Activated naive CD4-positive, alpha-beta T cell treated with anti-CD3 and anti-CD28 coated beads, Interleukin-2, amount 50 U/mL, for 72 hours (primary cell): ENCODE results near the gene RPL10A. TPM values are rescaled to one million over a fixed set of nuclear protein-coding genes. Genes with fewer than 3 reads are reported as not detected.

ENCODE experiments used
- ATAC-seq, 2 donors: fragments of 150-1000 bp; cut with Tn5 transposase; 2 replicates each; pipeline ENCODE4 v1.10.0; 2021; ENCODE audit warnings: mild to moderate bottlenecking in 2 of 2, moderate library complexity in 2 of 2
- DNase-seq, 2 donors: peaks; one replicate each; pipeline ENCODE4 v3.0.0; 2021 to 2022; ENCODE audit warnings: low spot score in 2 of 2
- H3K27ac Mint-ChIP-seq, 2 donors: one replicate each; pipeline ENCODE4 v1.8.0; 2022; ENCODE audit warnings: mild to moderate bottlenecking in 2 of 2, mixed read lengths in 2 of 2
- H3K36me3 Mint-ChIP-seq, 2 donors: one replicate each; pipeline ENCODE4 v1.8.0; 2022; ENCODE audit warnings: mixed read lengths in 2 of 2
- H3K9me3 Mint-ChIP-seq, 2 donors: one replicate each; pipeline ENCODE4 v1.8.0; 2022; ENCODE audit warnings: mixed read lengths in 2 of 2
- total RNA-seq, 2 donors: library from RNA; stranded (reverse); gene quantifications; one replicate each; pipeline ENCODE4 v1.2.3, GENCODE V29; 2022

RPL10A gene
- total RNA-seq, 2 donors from 2014 or later, result 1,700 to 2,159 TPM

GRCh38 chr6:35483062-35483461 lies 14.9 kb downstream of the RPL10A start:
- ATAC-seq, result no peak
- DNase-seq, result no peak
- no peaks in the 10 kb centered on the region for H3K9me3 Mint-ChIP-seq
- no peaks in the 10 kb centered on the region for H3K36me3 Mint-ChIP-seq
- no peak overlapping the region for H3K27ac Mint-ChIP-seq

DNA sequence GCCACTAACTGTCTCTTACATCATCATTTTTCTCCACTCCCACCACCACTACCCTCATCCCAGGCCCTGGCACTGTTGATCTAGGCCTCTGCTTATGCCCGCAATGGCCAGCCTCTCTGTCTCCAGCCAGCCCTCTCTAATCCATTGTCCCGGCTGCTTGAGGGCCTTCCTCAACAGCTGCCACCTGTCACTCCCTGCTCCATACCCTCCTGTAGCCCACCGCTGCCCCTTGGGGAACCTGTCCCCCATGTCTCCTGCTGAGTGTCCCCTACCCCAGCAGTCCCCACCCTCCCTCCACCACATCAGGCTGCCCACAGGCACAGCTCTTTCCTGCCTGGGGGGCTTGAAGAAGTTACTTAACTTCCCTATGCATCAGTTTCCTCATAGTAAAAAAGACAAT lies 15.3 kb downstream of the RPL10A start:
- Mint-ChIP-seq H3K36me3 (no peaks in the 10 kb centered on the region), H3K27ac (no peak overlapping the region), H3K9me3 (no peaks in the 10 kb centered on the region)
- DNase-seq (no peak), ATAC-seq (no peak)

DNA sequence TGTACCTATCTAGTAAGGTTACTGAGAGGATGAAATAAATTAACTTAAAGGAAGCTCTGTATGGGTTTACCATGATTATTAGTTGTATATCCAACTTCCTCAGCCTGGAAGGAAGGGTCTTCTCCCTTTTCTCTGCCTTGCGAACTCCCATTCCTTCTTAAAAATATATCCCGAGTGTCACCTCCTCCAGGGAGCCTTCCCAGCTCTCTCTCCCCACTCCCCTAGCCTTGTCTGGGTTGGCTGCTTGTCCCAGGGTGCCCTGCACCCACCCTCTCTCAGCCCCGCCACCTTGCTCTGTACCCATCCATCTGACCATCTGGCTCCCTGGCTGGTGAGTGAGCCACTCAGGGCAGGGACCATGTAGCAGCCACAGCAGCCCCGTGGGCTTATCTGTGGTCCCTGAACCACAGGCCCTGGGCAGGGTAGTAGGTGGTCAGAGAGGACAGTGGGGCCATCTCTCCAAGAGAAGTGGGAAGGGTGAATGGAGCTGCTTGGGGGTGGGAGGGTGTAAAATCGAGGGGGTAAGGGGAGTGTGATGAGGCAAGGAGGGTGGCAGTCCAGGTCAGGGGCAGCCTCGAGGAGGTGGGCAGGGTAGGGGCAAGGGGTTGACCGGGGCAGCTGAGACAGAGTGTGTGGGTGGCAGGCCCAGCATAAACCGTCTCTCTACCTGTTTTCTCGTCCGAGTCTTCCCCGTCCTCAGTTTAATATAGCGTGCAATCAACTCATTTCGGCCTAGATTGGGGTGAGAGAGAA lies 15.9 kb downstream of the RPL10A start:
- ATAC-seq (no peak), DNase-seq (no peak)
- H3K36me3 Mint-ChIP-seq, result no peaks in the 10 kb centered on the region
- H3K9me3 Mint-ChIP-seq, result no peaks in the 10 kb centered on the region
- H3K27ac Mint-ChIP-seq, result no peak overlapping the region

GRCh38 chr6:35484921-35485392 lies 16.8 kb downstream of the RPL10A start:
- DNase-seq, result no peak
- Mint-ChIP-seq H3K36me3 (no peaks in the 10 kb centered on the region), H3K27ac (no peak overlapping the region), H3K9me3 (no peaks in the 10 kb centered on the region)
- no peak for ATAC-seq

- Mint-ChIP-seq H3K36me3 (no peaks in the 10 kb centered on the region), H3K9me3 (no peaks in the 10 kb centered on the region), H3K27ac (no peak overlapping the region)
- DNase-seq, result no peak
- ATAC-seq, result no peak
Observed at GRCh38 chr6:35485402-35485877, 17.2 kb downstream of the RPL10A start.

- Mint-ChIP-seq H3K9me3 (no peaks in the 10 kb centered on the region), H3K36me3 (no peaks in the 10 kb centered on the region), H3K27ac (no peak overlapping the region)
- no peak for DNase-seq
- ATAC-seq, result no peak
Observed at GRCh38 chr6:35486005-35486925, 18.1 kb downstream of the RPL10A start.

- ATAC-seq, result no peak
- H3K27ac Mint-ChIP-seq, result no peak overlapping the region
Observed at GRCh38 chr6:35487658-35488516, 19.7 kb downstream of the RPL10A start.

GRCh38 chr6:35488517-35488862 lies 20.3 kb downstream of the RPL10A start:
- Mint-ChIP-seq H3K36me3 (no peaks in the 10 kb centered on the region), H3K9me3 (no peaks in the 10 kb centered on the region), H3K27ac (no peak overlapping the region)
- DNase-seq, result no peak
- no peak for ATAC-seq

More at GRCh38 chr6:35487658-35488516, 19.7 kb downstream of the RPL10A start:
- Mint-ChIP-seq H3K9me3 (no peaks in the 10 kb centered on the region), H3K36me3 (no peaks in the 10 kb centered on the region)
- no peak for DNase-seq

DNA sequence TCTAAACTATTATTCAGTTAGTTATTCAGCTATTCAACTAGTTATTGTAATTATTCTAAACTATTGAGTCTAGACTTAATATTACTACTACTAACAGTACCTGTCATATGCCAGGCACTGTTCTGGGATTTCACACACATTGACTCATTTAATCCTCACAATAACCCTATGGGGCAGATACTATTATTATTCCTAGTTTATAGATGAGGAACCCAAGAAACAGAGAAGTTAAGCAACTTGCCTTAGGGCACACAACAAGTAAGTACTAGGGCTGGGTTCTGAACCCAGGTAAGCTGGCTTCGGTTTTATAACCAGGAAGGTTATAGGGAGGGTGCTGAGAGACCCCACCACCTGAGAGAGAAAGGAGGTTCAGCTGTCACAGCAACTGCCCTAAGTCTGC lies 20.9 kb downstream of the RPL10A start:
- DNase-seq (no peak), ATAC-seq (no peak)
- Mint-ChIP-seq H3K9me3 (no peaks in the 10 kb centered on the region), H3K36me3 (no peaks in the 10 kb centered on the region), H3K27ac (no peak overlapping the region)

DNA sequence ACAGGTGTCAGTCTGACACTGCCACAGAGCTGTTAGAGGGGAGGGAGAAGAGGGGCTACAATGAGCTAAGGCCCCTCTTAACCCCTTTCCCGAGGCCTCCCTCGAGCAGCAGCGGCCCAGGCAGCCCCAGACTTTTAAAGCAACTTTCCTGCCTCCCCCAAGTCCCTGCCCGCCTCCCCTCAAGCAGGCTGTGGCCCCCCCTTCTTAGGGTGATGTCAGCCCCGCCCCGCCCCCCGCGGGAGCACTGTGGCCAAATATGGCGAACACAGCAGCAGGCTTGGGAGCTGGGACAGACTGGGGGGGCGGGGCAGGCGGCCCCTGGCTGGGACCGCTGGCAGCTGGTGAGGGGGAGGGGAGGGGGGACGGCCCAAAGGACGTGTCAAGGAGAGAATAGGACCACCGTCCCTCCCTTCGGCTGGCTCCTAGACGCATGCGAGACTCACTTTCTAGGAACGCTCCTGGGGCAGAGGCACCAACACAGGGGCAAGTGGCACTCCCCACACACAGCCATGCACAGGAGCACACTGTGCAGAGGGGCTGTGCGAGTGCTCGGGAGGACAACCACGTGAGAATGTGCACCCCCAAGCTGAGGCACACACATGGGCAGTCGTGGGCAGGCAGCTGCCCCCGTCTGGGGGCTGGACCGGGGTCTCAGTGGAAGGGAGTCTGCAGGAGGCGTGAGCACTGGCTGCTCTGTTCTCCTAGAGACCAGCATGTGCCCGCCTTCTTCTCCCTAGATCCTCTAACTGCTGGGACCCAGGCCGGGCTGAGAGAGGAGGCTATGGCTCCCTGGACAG lies 22.0 kb downstream of the RPL10A start:
- no peaks in the 10 kb centered on the region for H3K36me3 Mint-ChIP-seq
- ATAC-seq, result no peak
- H3K27ac Mint-ChIP-seq, result no peak overlapping the region
- no peak for DNase-seq
- no peaks in the 10 kb centered on the region for H3K9me3 Mint-ChIP-seq

DNA sequence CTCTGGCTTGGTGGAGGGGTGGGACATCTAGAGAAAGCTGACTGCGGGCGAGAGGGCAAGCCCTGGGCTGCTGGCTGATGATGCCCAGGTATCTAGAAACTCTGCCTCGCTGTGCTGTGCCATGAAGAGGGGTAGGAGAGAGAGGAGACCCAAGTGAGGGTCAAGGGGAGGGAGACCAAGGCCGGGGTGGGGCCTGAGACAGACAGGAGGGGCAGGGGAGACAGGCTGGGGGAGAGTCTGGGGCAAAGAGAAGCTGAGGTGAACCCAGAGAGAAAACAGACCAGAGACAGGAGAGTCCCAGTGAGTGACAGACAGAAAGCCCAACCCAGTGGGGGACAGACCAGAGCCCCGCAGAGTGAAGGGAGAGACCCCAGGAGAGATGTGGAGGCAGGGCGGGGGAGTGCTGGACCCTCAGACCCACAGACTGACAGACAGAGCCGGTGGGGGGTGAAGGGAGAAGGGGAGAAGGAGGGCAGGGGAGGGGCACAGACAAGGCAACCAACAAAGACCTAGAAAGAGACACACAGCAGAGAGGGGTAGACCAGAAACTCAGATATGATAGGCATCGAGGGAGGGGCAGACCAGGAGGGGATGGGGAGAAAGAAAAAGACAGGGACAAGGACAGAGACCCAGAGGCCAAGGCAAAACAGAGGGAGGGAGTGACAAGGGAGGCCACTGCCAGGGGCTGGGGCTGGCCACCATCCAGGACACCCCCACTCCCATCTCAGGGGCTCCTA lies 22.8 kb downstream of the RPL10A start:
- H3K27ac Mint-ChIP-seq, result peak overlapping the region in 1 of 2 donors; percentile 58
- H3K36me3 Mint-ChIP-seq, result no peaks in the 10 kb centered on the region
- no peak for ATAC-seq
- no peak for DNase-seq
- H3K9me3 Mint-ChIP-seq, result no peaks in the 10 kb centered on the region

- DNase-seq (no peak), ATAC-seq (no peak)
- H3K27ac Mint-ChIP-seq, result no peak overlapping the region
- no peaks in the 10 kb centered on the region for H3K9me3 Mint-ChIP-seq
- H3K36me3 Mint-ChIP-seq, result no peaks in the 10 kb centered on the region
Observed at GRCh38 chr6:35491558-35492257, 23.5 kb downstream of the RPL10A start.

- no peak for ATAC-seq
- Mint-ChIP-seq H3K27ac (no peak overlapping the region), H3K9me3 (no peaks in the 10 kb centered on the region), H3K36me3 (no peaks in the 10 kb centered on the region)
- DNase-seq, result no peak
Observed at GRCh38 chr6:35492258-35492973, 24.2 kb downstream of the RPL10A start.

GRCh38 chr6:35492974-35493284 lies 24.7 kb downstream of the RPL10A start:
- Mint-ChIP-seq H3K9me3 (no peaks in the 10 kb centered on the region), H3K27ac (peak overlapping the region in 1 of 2 donors; percentile 85)
- no peak for ATAC-seq

More at GRCh38 chr6:35492974-35493284, 24.7 kb downstream of the RPL10A start:
- no peak for DNase-seq
- H3K36me3 Mint-ChIP-seq, result no peaks in the 10 kb centered on the region
